Panc1 (cell line): ENCODE measurements around the gene ZNF384.

Experiments used
- POLR2AphosphoS5 ChIP-seq: IDR thresholded peaks from 2 replicates; pipeline ENCODE4 v1.6.1; 2012; ENCODE audit warnings: mild to moderate bottlenecking, low read depth, low read length, moderate library complexity
- SIN3A ChIP-seq: IDR thresholded peaks from 2 replicates; pipeline ENCODE4 v1.6.1; 2012; ENCODE audit warnings: low read depth, mild to moderate bottlenecking, low read length, moderate library complexity, borderline replicate concordance; ENCODE audit not compliant: insufficient read depth
- TCF7L2 ChIP-seq: IDR thresholded peaks from 2 replicates; pipeline ENCODE4 v1.6.1; 2011; ENCODE audit warnings: mild to moderate bottlenecking, low read depth, low read length, inconsistent platforms
- TF ChIP-seq, protein P1 (sequence below): fragments of 450-650 bp; IDR thresholded peaks from 2 replicates; pipeline ENCODE4 v1.5.1; 2017; ENCODE audit warnings: mild to moderate bottlenecking
- TF ChIP-seq, protein P2 (sequence below), 2 experiments: IDR thresholded peaks; 2 replicates each; pipeline ENCODE4 v1.6.1; 2011 to 2012; ENCODE audit warnings: low read depth in 2 of 2, control low read depth in 1 of 2, low read length in 1 of 2, mild to moderate bottlenecking in 1 of 2, moderate library complexity in 1 of 2; ENCODE audit not compliant: insufficient read depth in 1 of 2

DNA sequence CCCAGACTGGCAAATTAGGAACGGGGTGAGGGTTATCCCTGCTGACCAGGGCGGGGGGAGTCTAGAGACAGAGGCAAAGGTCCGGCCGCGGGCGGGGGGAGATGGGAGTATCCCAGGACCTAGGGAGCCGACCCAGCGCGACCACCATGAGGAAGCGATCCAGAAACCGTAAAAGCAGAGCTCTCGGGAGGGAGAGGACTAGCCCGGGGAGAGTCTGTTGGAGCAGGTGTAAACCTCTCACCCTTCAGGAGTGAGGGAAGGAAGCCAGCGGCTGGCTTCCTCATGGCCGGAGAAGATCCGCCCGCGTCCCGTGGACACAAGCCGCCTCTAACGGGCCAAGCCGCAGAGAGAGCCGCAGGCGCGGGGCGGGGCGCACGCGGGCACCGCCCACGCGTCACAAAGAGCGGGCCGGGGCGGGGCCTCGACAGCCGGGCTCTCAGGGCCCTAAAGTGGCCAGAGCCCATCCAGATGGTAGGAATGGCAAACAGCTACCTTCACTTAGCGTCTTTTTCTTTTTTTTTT is 42.0 kb downstream of the ZNF384 start, which contains the start of gene ACRBP:
- TF ChIP-seq, protein P1, sequence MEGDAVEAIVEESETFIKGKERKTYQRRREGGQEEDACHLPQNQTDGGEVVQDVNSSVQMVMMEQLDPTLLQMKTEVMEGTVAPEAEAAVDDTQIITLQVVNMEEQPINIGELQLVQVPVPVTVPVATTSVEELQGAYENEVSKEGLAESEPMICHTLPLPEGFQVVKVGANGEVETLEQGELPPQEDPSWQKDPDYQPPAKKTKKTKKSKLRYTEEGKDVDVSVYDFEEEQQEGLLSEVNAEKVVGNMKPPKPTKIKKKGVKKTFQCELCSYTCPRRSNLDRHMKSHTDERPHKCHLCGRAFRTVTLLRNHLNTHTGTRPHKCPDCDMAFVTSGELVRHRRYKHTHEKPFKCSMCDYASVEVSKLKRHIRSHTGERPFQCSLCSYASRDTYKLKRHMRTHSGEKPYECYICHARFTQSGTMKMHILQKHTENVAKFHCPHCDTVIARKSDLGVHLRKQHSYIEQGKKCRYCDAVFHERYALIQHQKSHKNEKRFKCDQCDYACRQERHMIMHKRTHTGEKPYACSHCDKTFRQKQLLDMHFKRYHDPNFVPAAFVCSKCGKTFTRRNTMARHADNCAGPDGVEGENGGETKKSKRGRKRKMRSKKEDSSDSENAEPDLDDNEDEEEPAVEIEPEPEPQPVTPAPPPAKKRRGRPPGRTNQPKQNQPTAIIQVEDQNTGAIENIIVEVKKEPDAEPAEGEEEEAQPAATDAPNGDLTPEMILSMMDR, result no peak
- TF ChIP-seq TCF7L2 (no peak), POLR2AphosphoS5 (peak; percentile 50; the same call in 1 of the 2 replicates), SIN3A (no peak)
- TF ChIP-seq, protein P2, sequence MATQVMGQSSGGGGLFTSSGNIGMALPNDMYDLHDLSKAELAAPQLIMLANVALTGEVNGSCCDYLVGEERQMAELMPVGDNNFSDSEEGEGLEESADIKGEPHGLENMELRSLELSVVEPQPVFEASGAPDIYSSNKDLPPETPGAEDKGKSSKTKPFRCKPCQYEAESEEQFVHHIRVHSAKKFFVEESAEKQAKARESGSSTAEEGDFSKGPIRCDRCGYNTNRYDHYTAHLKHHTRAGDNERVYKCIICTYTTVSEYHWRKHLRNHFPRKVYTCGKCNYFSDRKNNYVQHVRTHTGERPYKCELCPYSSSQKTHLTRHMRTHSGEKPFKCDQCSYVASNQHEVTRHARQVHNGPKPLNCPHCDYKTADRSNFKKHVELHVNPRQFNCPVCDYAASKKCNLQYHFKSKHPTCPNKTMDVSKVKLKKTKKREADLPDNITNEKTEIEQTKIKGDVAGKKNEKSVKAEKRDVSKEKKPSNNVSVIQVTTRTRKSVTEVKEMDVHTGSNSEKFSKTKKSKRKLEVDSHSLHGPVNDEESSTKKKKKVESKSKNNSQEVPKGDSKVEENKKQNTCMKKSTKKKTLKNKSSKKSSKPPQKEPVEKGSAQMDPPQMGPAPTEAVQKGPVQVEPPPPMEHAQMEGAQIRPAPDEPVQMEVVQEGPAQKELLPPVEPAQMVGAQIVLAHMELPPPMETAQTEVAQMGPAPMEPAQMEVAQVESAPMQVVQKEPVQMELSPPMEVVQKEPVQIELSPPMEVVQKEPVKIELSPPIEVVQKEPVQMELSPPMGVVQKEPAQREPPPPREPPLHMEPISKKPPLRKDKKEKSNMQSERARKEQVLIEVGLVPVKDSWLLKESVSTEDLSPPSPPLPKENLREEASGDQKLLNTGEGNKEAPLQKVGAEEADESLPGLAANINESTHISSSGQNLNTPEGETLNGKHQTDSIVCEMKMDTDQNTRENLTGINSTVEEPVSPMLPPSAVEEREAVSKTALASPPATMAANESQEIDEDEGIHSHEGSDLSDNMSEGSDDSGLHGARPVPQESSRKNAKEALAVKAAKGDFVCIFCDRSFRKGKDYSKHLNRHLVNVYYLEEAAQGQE (IDR thresholded peaks at IDR 0.05; ENCODE audit: insufficient read depth in 1 of 2, low read depth in 2 of 2, low read length in 1 of 2), result no peak
